GM12878 (cell line): ENCODE data around the gene AFG1L. TPM values are rescaled to one million over a fixed set of nuclear protein-coding genes. Genes with fewer than 3 reads are reported as not detected.

Experiments
- ATAC-seq: fragments of 200-7000 bp; cut with Tn5 transposase; 3 replicates; pipeline ENCODE4 v1.9.1; 2020; ENCODE audit warnings: mild to moderate bottlenecking, moderate library complexity
- BruUV-seq: library from RNA; stranded (reverse); fragments of 400-500 nt; replicated peaks from 2 replicates; lab custom pipeline; 2021; lab: Mats Ljungman, UMichigan
- CTCF ChIA-PET: fragments of 300-600 bp; sonication (Branson Sonifier 250); formaldehyde crosslinking; extraction: SDS; loops from one replicate; lab custom pipeline; 2021; ENCODE audit warnings: inconsistent platforms; lab: Yijun Ruan, JAX
- POLR2A ChIA-PET: fragments of 350-600 bp; formaldehyde crosslinking; extraction: SDS; loops from one replicate; lab custom pipeline; 2021; ENCODE audit warnings: inconsistent platforms; lab: Charles Lee
- RAD21 ChIA-PET: fragments of 300-600 bp; sonication (Branson Sonifier 250); formaldehyde crosslinking; loops from one replicate; lab custom pipeline; 2023; ENCODE audit warnings: antibody characterized with exemption; ENCODE audit not compliant: unreplicated experiment; lab: Charles Lee
- SMC1A ChIA-PET: fragments of 300-600 bp; sonication (Branson Sonifier 250); formaldehyde crosslinking; loops from one replicate; lab custom pipeline; 2023; ENCODE audit not compliant: unreplicated experiment, uncharacterized antibody; lab: Charles Lee
- DNase-seq: peaks from one replicate; pipeline ENCODE4 v3.0.0-alpha.2; 2011; ENCODE audit warnings: low read depth, low spot score
- FAIRE-seq: peaks from 3 replicates; lab custom pipeline; 2011; peaks lifted over from hg19 to GRCh38; lab: Jason Lieb, UNC
- H2AFZ ChIP-seq: 2 replicates; pipeline ENCODE4 v1.6.0; 2011; ENCODE audit warnings: low read depth, low read length, control low read depth; ENCODE audit not compliant: control insufficient read depth
- H3K27ac ChIP-seq: 2 replicates; pipeline ENCODE4 v1.5.1; 2011; ENCODE audit warnings: control low read depth; ENCODE audit not compliant: control insufficient read depth, insufficient read depth
- H3K27me3 ChIP-seq, 2 experiments: replicated peaks in 1 of 2; 2 replicates each; pipeline versions ENCODE4 v1.6.0 to v1.6.1; 2011; ENCODE audit warnings: low read length in 1 of 2; ENCODE audit not compliant: control insufficient read depth in 2 of 2, insufficient read depth in 2 of 2
- H3K36me3 ChIP-seq, 2 experiments: 2 replicates each; pipeline ENCODE4 v1.5.1; 2011; ENCODE audit warnings: low read length in 1 of 2; ENCODE audit not compliant: control insufficient read depth in 2 of 2, insufficient read depth in 2 of 2
- H3K4me1 ChIP-seq: 2 replicates; pipeline ENCODE4 v1.6.1; 2011; ENCODE audit warnings: mild to moderate bottlenecking, low read length, moderate library complexity, mixed read lengths; ENCODE audit not compliant: control insufficient read depth, insufficient read depth
- H3K4me2 ChIP-seq: 2 replicates; pipeline ENCODE4 v1.6.0; 2011; ENCODE audit warnings: control low read depth; ENCODE audit not compliant: control insufficient read depth, insufficient read depth
- H3K4me3 ChIP-seq: fragments of 200-600 bp; sonication (generic); 2 replicates; pipeline ENCODE4 v1.5.1; 2016
- H3K79me2 ChIP-seq: 2 replicates; pipeline ENCODE4 v1.6.0; 2011; ENCODE audit warnings: low read length; ENCODE audit not compliant: control insufficient read depth, insufficient read depth
- H3K9ac ChIP-seq: 2 replicates; pipeline ENCODE4 v1.8.0; 2011; ENCODE audit warnings: low read length, control low read depth, mixed read lengths; ENCODE audit not compliant: control insufficient read depth, insufficient read depth
- H3K9me3 ChIP-seq: replicated peaks from 3 replicates; pipeline ENCODE4 v1.5.1; 2011; ENCODE audit warnings: mild to moderate bottlenecking, low read length; ENCODE audit not compliant: control insufficient read depth, insufficient read depth
- H4K20me1 ChIP-seq: 2 replicates; pipeline ENCODE4 v1.6.0; 2011; ENCODE audit not compliant: control insufficient read depth, insufficient read depth
- ATF7 ChIP-seq: fragments of 450-650 bp; IDR thresholded peaks from 2 replicates; pipeline ENCODE4 v1.6.1; 2016; ENCODE audit warnings: low read depth, mild to moderate bottlenecking
- BRCA1 ChIP-seq: IDR thresholded peaks from 2 replicates; pipeline ENCODE4 v1.6.1; 2011; ENCODE audit warnings: low read depth, low read length, improper control_type of control experiment
- EGR1 ChIP-seq, 2 experiments: IDR thresholded peaks; 1 replicate in 1 of 2; 2 replicates in 1 of 2; pipeline ENCODE4 v1.6.1; 2011 to 2012; ENCODE audit warnings: low read depth in 2 of 2, low read length in 2 of 2, borderline replicate concordance in 1 of 2, mild to moderate bottlenecking in 1 of 2, moderate library complexity in 1 of 2
- FOS ChIP-seq: IDR thresholded peaks from 3 replicates; pipeline ENCODE4 v1.6.1; 2011; ENCODE audit warnings: borderline replicate concordance; ENCODE audit not compliant: insufficient read length; ENCODE audit errors: extremely low read depth
- JUNB ChIP-seq: IDR thresholded peaks from 2 replicates; pipeline ENCODE4 v1.6.1; 2016; ENCODE audit warnings: antibody characterized with exemption, mild to moderate bottlenecking
- JUND ChIP-seq: IDR thresholded peaks from 2 replicates; pipeline ENCODE4 v1.6.1; 2012; ENCODE audit warnings: low read depth, mild to moderate bottlenecking, low read length, improper control_type of control experiment, moderate library complexity
- MEF2B ChIP-seq: fragments of 450-650 bp; IDR thresholded peaks from 2 replicates; pipeline ENCODE4 v1.6.1; 2018; ENCODE audit warnings: mild to moderate bottlenecking, moderate library complexity; ENCODE audit not compliant: partially characterized antibody, poor library complexity, severe bottlenecking
- NBN ChIP-seq: fragments of 450-650 bp; IDR thresholded peaks from 2 replicates; pipeline ENCODE4 v1.6.1; 2016
- NFIC ChIP-seq: IDR thresholded peaks from 2 replicates; pipeline ENCODE4 v1.6.1; 2012; ENCODE audit warnings: low read depth, mild to moderate bottlenecking, inconsistent platforms, low read length, moderate library complexity
- NR2C2 ChIP-seq: IDR thresholded peaks from 2 replicates; pipeline ENCODE4 v1.6.1; 2011; ENCODE audit warnings: borderline replicate concordance, low read depth; ENCODE audit not compliant: control insufficient read depth, insufficient read length
- SIX5 ChIP-seq: IDR thresholded peaks from 2 replicates; pipeline ENCODE4 v1.6.1; 2011; ENCODE audit warnings: mild to moderate bottlenecking, low read depth, low read length, moderate library complexity; ENCODE audit not compliant: severe bottlenecking
- SMARCA5 ChIP-seq: fragments of 450-650 bp; IDR thresholded peaks from 2 replicates; pipeline ENCODE4 v1.6.1; 2017; ENCODE audit warnings: mild to moderate bottlenecking
- SP1 ChIP-seq: IDR thresholded peaks from one replicate; pipeline ENCODE4 v1.6.1; 2011; ENCODE audit warnings: low read depth, low read length
- TARDBP ChIP-seq: IDR thresholded peaks from 2 replicates; pipeline ENCODE4 v1.6.1; 2016; ENCODE audit warnings: borderline replicate concordance
- ZNF274 ChIP-seq: IDR thresholded peaks from one replicate; pipeline ENCODE4 v1.8.0; 2011; ENCODE audit not compliant: insufficient read length, insufficient read depth
- WGBS: methylation state at CpG from one replicate; pipeline ENCODE4 v1.1.6; 2016; ENCODE audit warnings: low lambda C conversion rate; ENCODE audit not compliant: insufficient replicate concordance, insufficient coverage; ENCODE audit errors: missing lambda C conversion rate; 5-methylcytosine and 5-hydroxymethylcytosine counted together
- in situ Hi-C: fragments of 300-500 bp; cut with MboI; formaldehyde crosslinking; loops from 9 replicates; pipeline ENCODE4 v1.14.3; 2018; ENCODE audit warnings: mixed read lengths
- intact Hi-C: fragments of 100-400 bp; cut with micrococcal nuclease; formaldehyde crosslinking; loops from one replicate; pipeline ENCODE4 v1.14.2; 2022; ENCODE audit not compliant: unreplicated experiment
- polyA plus RNA-seq, 11 experiments: library from polyadenylated mRNA; depleted of rRNA in 4 of 11; unstranded in 6 of 11; stranded (reverse) in 5 of 11; fragments of >200 nt; fragmentation: Nextera tagmentation in 4 of 11; fragmentation: Illumina TruSeq in 1 of 11; extraction: Ambion mirVana in 4 of 11; extraction: Trizol in 1 of 11; gene quantifications; 1 replicate in 1 of 11; 2 replicates in 10 of 11; pipeline versions ENCODE4 v1.2.1 to v1.2.3, GENCODE V29; 2011 to 2016; ENCODE audit warnings: inconsistent platforms in 2 of 11, missing spikeins in 2 of 11, low read depth in 1 of 11
- total RNA-seq, 4 experiments: library from RNA; depleted of rRNA in 3 of 4; stranded (reverse); fragments of >200 nt in 3 of 4; fragmentation: Illumina TruSeq in 1 of 4; extraction: Trizol in 1 of 4; gene quantifications; 2 replicates each; pipeline versions ENCODE4 v1.2.1 to v1.2.3, GENCODE V29; 2013 to 2021
- TF ChIP-seq, protein P1 (sequence below): fragments of 450-650 bp; IDR thresholded peaks from 2 replicates; pipeline ENCODE4 v1.6.1; 2017; ENCODE audit warnings: mild to moderate bottlenecking, moderate library complexity
- TF ChIP-seq, protein P2 (sequence below): IDR thresholded peaks from 2 replicates; pipeline ENCODE4 v1.6.1; 2012; ENCODE audit warnings: low read depth, low read length, improper control_type of control experiment
- TF ChIP-seq, protein P3 (sequence below): fragments of 450-650 bp; IDR thresholded peaks from 2 replicates; pipeline ENCODE4 v1.6.1; 2017; ENCODE audit warnings: antibody characterized with exemption, mild to moderate bottlenecking, moderate library complexity

AFG1L gene
- total and polyA plus RNA-seq, 10 of the 15 experiments (the other 5 are each of a cell fraction or from before 2014, with no cell fraction given), result 2.3 to 9.0 (median 4.3) TPM

DNA sequence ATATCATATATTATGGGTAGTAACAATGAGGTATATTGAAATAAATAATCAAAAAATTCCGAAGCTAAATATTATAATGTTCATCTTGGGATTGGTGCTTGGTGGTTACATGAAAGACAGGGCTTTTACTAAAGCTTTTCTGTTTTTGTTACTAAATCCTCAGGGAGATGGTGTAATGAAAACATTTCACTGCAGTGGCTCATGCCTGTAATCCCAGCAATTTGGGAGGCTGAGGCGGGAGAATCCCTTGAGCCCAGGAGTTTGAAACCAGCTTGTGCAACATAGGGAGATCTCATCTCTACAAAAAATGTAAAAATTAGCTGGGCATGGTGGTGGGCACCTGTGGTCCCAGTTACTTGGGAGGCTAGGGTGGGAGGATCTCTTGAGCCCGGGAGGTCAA is 42.9 kb downstream of the AFG1L start (continued):
- TF ChIP-seq, protein P1, sequence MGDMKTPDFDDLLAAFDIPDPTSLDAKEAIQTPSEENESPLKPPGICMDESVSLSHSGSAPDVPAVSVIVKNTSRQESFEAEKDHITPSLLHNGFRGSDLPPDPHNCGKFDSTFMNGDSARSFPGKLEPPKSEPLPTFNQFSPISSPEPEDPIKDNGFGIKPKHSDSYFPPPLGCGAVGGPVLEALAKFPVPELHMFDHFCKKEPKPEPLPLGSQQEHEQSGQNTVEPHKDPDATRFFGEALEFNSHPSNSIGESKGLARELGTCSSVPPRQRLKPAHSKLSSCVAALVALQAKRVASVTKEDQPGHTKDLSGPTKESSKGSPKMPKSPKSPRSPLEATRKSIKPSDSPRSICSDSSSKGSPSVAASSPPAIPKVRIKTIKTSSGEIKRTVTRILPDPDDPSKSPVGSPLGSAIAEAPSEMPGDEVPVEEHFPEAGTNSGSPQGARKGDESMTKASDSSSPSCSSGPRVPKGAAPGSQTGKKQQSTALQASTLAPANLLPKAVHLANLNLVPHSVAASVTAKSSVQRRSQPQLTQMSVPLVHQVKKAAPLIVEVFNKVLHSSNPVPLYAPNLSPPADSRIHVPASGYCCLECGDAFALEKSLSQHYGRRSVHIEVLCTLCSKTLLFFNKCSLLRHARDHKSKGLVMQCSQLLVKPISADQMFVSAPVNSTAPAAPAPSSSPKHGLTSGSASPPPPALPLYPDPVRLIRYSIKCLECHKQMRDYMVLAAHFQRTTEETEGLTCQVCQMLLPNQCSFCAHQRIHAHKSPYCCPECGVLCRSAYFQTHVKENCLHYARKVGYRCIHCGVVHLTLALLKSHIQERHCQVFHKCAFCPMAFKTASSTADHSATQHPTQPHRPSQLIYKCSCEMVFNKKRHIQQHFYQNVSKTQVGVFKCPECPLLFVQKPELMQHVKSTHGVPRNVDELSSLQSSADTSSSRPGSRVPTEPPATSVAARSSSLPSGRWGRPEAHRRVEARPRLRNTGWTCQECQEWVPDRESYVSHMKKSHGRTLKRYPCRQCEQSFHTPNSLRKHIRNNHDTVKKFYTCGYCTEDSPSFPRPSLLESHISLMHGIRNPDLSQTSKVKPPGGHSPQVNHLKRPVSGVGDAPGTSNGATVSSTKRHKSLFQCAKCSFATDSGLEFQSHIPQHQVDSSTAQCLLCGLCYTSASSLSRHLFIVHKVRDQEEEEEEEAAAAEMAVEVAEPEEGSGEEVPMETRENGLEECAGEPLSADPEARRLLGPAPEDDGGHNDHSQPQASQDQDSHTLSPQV, result no peak
- TF ChIP-seq MEF2B, result no peak
- no peak for TF ChIP-seq EGR1 (IDR thresholded peaks at IDR 0.05; ENCODE audit: borderline replicate concordance in 1 of 2, low read depth in 2 of 2, low read length in 2 of 2)
- no peak for TF ChIP-seq NR2C2
- TF ChIP-seq NBN, result no peak
- TF ChIP-seq TARDBP, result no peak
- no peak for TF ChIP-seq SP1

DNA sequence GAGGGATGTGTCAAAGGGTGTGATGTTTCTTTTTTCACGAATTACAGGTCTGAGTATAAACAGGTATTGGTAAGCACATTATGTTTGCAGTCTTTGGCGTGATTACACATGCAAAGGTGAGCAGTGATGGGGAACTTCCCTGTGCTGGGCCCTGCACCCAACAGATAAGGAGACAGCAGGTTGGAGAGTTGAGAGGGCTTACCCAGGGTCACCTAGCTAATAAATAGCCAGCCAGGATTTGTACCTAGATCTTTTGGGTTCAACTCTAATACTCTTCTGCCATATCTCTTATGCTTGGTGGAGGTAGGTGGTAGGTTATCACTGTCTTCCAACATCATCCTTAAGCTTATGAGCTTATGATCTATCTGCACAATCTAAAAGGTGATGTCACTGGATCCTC is 46.5 kb downstream of the AFG1L start:
- POLR2A ChIA-PET, result no interaction called here
- peaks cover 13% of the 10 kb centered on the region for H3K4me1 ChIP-seq
- no peak for DNase-seq
- in situ Hi-C loops, result no loop called here
- no peak overlapping the region for H2AFZ ChIP-seq
- no peak overlapping the region for H3K4me2 ChIP-seq
- WGBS, result 22% methylated on average over 2 of the region's 2 CpGs
- no TSS peak for BruUV-seq
- FAIRE-seq, result no peak
- CTCF ChIA-PET, result no interaction called here
- H3K27me3 ChIP-seq, result no peaks in the 10 kb centered on the region
- SMC1A ChIA-PET, result interaction anchor here (0.9 kb wide), 1 partner anchor 86 kb away, joined by 3 read pairs; no protein-coding TSS in a partner anchor
- H3K36me3 ChIP-seq, result no peaks in the 10 kb centered on the region
- no peak for ATAC-seq
- no peak overlapping the region for H3K9ac ChIP-seq
- no peak overlapping the region for H3K27ac ChIP-seq
- no peak overlapping the region for H3K4me3 ChIP-seq
- H4K20me1 ChIP-seq, result no peaks in the 10 kb centered on the region
- H3K79me2 ChIP-seq, result no peaks in the 10 kb centered on the region
- RAD21 ChIA-PET, result no interaction called here
- intact Hi-C loops, result no loop called here
- H3K9me3 ChIP-seq, result no peaks in the 10 kb centered on the region
- TF ChIP-seq SMARCA5, result no peak
- TF ChIP-seq, protein P2, sequence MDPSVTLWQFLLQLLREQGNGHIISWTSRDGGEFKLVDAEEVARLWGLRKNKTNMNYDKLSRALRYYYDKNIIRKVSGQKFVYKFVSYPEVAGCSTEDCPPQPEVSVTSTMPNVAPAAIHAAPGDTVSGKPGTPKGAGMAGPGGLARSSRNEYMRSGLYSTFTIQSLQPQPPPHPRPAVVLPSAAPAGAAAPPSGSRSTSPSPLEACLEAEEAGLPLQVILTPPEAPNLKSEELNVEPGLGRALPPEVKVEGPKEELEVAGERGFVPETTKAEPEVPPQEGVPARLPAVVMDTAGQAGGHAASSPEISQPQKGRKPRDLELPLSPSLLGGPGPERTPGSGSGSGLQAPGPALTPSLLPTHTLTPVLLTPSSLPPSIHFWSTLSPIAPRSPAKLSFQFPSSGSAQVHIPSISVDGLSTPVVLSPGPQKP, result no peak
- no peak for TF ChIP-seq NFIC
- TF ChIP-seq ZNF274, result no peak
- TF ChIP-seq BRCA1, result no peak
- TF ChIP-seq TARDBP, result no peak
- TF ChIP-seq JUNB, result no peak
- TF ChIP-seq FOS, result no peak
- no peak for TF ChIP-seq JUND
- TF ChIP-seq ATF7, result no peak
- no peak for TF ChIP-seq SIX5
- TF ChIP-seq, protein P3, sequence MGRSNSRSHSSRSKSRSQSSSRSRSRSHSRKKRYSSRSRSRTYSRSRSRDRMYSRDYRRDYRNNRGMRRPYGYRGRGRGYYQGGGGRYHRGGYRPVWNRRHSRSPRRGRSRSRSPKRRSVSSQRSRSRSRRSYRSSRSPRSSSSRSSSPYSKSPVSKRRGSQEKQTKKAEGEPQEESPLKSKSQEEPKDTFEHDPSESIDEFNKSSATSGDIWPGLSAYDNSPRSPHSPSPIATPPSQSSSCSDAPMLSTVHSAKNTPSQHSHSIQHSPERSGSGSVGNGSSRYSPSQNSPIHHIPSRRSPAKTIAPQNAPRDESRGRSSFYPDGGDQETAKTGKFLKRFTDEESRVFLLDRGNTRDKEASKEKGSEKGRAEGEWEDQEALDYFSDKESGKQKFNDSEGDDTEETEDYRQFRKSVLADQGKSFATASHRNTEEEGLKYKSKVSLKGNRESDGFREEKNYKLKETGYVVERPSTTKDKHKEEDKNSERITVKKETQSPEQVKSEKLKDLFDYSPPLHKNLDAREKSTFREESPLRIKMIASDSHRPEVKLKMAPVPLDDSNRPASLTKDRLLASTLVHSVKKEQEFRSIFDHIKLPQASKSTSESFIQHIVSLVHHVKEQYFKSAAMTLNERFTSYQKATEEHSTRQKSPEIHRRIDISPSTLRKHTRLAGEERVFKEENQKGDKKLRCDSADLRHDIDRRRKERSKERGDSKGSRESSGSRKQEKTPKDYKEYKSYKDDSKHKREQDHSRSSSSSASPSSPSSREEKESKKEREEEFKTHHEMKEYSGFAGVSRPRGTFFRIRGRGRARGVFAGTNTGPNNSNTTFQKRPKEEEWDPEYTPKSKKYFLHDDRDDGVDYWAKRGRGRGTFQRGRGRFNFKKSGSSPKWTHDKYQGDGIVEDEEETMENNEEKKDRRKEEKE, result no peak
